ENCODE data around the gene SLC6A8.

DNA sequence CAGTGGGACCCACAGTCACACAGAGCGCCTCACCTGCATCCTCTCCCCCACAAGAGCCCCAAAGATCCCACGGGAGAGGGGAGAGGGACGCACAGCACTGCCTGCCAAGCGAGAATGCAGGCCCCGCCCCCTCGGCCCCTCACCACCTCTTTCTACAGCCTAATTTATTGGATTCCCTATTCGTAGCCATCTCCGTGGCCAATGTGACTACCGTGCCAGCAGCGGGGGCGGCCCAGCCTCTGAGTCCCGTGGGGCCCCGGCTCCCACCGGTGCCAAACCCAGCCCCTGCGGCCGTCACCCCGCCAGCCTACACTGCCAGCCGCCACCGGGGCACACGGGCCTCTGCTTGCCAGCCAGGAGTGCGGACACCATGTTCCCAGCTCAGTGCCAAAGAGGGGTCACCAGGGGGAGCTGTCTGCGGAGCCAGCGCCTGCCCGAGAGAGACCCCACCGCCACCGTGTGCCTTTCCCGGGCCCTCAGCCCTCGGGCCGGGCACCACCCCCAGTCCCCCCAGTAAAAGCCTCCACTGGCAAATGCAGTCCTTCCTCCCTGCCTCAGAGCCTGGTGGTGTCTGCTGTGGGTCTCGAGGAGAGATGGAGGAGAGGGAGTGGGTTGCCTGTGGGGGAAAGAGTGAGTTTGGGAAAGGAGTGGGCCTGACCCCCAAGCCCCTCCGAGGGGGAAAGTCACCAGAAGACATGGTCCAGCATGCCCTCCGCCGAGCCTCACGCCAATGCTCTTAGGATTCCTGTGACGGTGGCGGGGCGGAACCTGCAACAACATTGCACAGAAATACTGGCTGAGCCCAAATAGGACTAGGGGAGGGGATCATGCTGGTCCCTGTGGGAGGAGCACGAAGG lies 56.7 kb downstream of the SLC6A8 start:
- no peak for TF ChIP-seq EZH2 (IDR thresholded peaks at IDR 0.05; ENCODE audit: borderline replicate concordance, low read depth, low read length, poor library complexity, severe bottlenecking)
- TF ChIP-seq, protein P1, sequence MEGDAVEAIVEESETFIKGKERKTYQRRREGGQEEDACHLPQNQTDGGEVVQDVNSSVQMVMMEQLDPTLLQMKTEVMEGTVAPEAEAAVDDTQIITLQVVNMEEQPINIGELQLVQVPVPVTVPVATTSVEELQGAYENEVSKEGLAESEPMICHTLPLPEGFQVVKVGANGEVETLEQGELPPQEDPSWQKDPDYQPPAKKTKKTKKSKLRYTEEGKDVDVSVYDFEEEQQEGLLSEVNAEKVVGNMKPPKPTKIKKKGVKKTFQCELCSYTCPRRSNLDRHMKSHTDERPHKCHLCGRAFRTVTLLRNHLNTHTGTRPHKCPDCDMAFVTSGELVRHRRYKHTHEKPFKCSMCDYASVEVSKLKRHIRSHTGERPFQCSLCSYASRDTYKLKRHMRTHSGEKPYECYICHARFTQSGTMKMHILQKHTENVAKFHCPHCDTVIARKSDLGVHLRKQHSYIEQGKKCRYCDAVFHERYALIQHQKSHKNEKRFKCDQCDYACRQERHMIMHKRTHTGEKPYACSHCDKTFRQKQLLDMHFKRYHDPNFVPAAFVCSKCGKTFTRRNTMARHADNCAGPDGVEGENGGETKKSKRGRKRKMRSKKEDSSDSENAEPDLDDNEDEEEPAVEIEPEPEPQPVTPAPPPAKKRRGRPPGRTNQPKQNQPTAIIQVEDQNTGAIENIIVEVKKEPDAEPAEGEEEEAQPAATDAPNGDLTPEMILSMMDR (conservative IDR thresholded peaks at IDR 0.05; ENCODE audit: low read depth, low read length) = peak; percentile 44; the same call in 1 of the 2 replicates

All from A673 (cell line).